ENCODE data around the gene EHHADH.

DNA sequence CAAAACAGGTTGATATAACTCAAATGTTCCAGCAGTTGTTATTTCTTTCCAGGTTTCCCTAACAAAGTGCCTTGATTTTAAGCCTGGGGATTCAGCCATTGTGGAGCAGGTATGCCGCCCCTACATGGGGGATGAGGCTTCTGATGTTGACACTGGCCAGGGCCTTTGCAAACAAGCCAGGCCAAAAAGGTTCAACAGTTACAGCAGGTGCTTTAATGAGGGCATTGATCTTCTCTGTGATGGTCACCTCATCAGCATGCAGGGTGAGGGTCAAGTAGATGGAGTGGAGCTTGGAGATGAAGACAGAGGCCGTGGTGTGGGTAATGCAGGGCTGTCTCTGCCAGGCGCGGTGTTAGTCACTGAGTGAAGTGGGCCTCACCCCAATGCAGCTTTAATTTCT is 22.6 kb upstream of the EHHADH start:
- TF ChIP-seq, protein P1, sequence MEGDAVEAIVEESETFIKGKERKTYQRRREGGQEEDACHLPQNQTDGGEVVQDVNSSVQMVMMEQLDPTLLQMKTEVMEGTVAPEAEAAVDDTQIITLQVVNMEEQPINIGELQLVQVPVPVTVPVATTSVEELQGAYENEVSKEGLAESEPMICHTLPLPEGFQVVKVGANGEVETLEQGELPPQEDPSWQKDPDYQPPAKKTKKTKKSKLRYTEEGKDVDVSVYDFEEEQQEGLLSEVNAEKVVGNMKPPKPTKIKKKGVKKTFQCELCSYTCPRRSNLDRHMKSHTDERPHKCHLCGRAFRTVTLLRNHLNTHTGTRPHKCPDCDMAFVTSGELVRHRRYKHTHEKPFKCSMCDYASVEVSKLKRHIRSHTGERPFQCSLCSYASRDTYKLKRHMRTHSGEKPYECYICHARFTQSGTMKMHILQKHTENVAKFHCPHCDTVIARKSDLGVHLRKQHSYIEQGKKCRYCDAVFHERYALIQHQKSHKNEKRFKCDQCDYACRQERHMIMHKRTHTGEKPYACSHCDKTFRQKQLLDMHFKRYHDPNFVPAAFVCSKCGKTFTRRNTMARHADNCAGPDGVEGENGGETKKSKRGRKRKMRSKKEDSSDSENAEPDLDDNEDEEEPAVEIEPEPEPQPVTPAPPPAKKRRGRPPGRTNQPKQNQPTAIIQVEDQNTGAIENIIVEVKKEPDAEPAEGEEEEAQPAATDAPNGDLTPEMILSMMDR (IDR thresholded peaks at IDR 0.05 in 2 of 3, conservative IDR thresholded peaks at IDR 0.05 in 1 of 3; ENCODE audit: insufficient read depth in 2 of 3, low read depth in 1 of 3, low read length in 3 of 3), result no peak
- TF ChIP-seq SIN3B (IDR thresholded peaks at IDR 0.05; ENCODE audit: low read depth) (no peak), ZNF75A (CRISPR knock-in tag; IDR thresholded peaks at IDR 0.05) (no peak), CBFA2T3 (IDR thresholded peaks at IDR 0.05) (no peak), BHLHE40 (IDR thresholded peaks at IDR 0.05; ENCODE audit: low read length) (no peak), ZNF324 (CRISPR knock-in tag; IDR thresholded peaks at IDR 0.05) (no peak), NR1H2 (CRISPR knock-in tag; IDR thresholded peaks at IDR 0.05) (no peak), FUS (optimal IDR thresholded peaks at IDR 0.05; ENCODE audit: low read depth, low read length) (no peak)
- TF ChIP-seq, protein P2, sequence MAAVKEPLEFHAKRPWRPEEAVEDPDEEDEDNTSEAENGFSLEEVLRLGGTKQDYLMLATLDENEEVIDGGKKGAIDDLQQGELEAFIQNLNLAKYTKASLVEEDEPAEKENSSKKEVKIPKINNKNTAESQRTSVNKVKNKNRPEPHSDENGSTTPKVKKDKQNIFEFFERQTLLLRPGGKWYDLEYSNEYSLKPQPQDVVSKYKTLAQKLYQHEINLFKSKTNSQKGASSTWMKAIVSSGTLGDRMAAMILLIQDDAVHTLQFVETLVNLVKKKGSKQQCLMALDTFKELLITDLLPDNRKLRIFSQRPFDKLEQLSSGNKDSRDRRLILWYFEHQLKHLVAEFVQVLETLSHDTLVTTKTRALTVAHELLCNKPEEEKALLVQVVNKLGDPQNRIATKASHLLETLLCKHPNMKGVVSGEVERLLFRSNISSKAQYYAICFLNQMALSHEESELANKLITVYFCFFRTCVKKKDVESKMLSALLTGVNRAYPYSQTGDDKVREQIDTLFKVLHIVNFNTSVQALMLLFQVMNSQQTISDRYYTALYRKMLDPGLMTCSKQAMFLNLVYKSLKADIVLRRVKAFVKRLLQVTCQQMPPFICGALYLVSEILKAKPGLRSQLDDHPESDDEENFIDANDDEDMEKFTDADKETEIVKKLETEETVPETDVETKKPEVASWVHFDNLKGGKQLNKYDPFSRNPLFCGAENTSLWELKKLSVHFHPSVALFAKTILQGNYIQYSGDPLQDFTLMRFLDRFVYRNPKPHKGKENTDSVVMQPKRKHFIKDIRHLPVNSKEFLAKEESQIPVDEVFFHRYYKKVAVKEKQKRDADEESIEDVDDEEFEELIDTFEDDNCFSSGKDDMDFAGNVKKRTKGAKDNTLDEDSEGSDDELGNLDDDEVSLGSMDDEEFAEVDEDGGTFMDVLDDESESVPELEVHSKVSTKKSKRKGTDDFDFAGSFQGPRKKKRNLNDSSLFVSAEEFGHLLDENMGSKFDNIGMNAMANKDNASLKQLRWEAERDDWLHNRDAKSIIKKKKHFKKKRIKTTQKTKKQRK (IDR thresholded peaks at IDR 0.05; ENCODE audit: borderline replicate concordance, low read depth, low read length), result no peak

Data from K562 (cell line).